ENCODE results near the gene IL17RE. TPM values are rescaled to one million over a fixed set of nuclear protein-coding genes. Genes with fewer than 3 reads are reported as not detected.

IL17RE gene
- total RNA-seq, 1 experiment from 2014 or later = 30.6 TPM

DNA sequence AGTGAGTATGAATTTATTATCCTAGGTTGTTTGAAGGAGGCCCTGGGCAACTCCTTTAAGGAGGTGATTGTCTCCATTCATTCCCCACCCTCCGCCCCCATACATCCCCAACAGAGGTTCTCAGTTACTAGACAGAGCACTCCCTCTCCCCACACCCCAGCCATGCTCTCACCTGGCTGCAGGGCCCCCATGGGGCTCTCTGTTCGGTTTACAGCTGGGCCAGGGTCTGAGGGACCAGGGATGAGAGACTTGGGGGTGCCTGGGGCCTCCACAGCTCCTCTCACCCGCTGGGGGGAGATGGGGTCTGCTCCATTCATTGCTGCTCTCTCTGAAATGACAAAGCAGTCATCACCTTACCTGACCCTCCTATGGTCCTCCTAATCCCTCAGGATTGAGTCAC is 45.9 kb downstream of the IL17RE start:
- Mint-ChIP-seq H3K9me3 (ENCODE audit: low read depth, unreplicated experiment) (no peaks in the 10 kb centered on the region), H3K4me3 (ENCODE audit: low read depth, unreplicated experiment) (no peak overlapping the region), H3K27ac (ENCODE audit: unreplicated experiment) (no peak overlapping the region), H3K27me3 (ENCODE audit: unreplicated experiment) (no peaks in the 10 kb centered on the region), H3K4me1 (ENCODE audit: low read depth, unreplicated experiment) (no peaks in the 10 kb centered on the region), H3K36me3 (ENCODE audit: insufficient read depth, unreplicated experiment) (peaks cover 39% of the 10 kb centered on the region)
- DNase-seq = no peak
- intact Hi-C loops (cut with micrococcal nuclease; ENCODE audit: unreplicated experiment) = no loop called here
- TF ChIP-seq, protein P1, sequence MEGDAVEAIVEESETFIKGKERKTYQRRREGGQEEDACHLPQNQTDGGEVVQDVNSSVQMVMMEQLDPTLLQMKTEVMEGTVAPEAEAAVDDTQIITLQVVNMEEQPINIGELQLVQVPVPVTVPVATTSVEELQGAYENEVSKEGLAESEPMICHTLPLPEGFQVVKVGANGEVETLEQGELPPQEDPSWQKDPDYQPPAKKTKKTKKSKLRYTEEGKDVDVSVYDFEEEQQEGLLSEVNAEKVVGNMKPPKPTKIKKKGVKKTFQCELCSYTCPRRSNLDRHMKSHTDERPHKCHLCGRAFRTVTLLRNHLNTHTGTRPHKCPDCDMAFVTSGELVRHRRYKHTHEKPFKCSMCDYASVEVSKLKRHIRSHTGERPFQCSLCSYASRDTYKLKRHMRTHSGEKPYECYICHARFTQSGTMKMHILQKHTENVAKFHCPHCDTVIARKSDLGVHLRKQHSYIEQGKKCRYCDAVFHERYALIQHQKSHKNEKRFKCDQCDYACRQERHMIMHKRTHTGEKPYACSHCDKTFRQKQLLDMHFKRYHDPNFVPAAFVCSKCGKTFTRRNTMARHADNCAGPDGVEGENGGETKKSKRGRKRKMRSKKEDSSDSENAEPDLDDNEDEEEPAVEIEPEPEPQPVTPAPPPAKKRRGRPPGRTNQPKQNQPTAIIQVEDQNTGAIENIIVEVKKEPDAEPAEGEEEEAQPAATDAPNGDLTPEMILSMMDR (IDR thresholded peaks at IDR 0.05; ENCODE audit: unreplicated experiment) = no peak
- BruUV-seq (replicated peaks) = no TSS peak
- CTCF ChIA-PET = no interaction called here

DNA sequence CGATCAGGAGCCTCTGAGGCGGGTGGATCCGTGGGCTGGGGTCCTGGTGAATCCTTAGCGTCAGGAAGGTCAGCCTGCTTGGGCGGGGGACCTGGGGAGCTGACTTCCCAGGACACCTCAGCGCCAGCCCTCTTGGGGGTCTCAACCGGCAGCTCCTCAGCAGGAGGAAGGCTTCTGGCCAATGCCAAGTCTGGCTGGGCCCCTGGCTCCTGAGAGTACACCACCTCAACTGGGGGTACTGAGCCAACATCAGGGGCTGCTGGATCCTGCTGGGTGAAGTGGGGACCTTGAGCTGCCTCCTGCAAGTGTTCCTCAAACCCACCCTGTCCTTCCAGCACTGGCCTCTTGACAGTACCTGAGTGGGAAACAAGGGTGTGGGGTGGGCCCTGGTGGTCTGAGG is 46.5 kb downstream of the IL17RE start:
- H3K9me3 Mint-ChIP-seq (ENCODE audit: low read depth, unreplicated experiment) = no peaks in the 10 kb centered on the region
- intact Hi-C loops (cut with micrococcal nuclease; ENCODE audit: unreplicated experiment) = no loop called here
- DNase-seq = no peak
- H3K36me3 Mint-ChIP-seq (ENCODE audit: insufficient read depth, unreplicated experiment) = peaks cover 39% of the 10 kb centered on the region
- no TSS peak for BruUV-seq (replicated peaks)
- TF ChIP-seq, protein P1 (IDR thresholded peaks at IDR 0.05; ENCODE audit: unreplicated experiment) = no peak
- H3K4me1 Mint-ChIP-seq (ENCODE audit: low read depth, unreplicated experiment) = no peaks in the 10 kb centered on the region
- no peak overlapping the region for H3K27ac Mint-ChIP-seq (ENCODE audit: unreplicated experiment)
- CTCF ChIA-PET = no interaction called here
- H3K4me3 Mint-ChIP-seq (ENCODE audit: low read depth, unreplicated experiment) = no peak overlapping the region
- H3K27me3 Mint-ChIP-seq (ENCODE audit: unreplicated experiment) = no peaks in the 10 kb centered on the region

GRCh38 chr3:9949626-9950025 is 47.0 kb downstream of the IL17RE start:
- Mint-ChIP-seq H3K27ac (ENCODE audit: unreplicated experiment) (no peak overlapping the region), H3K4me3 (ENCODE audit: low read depth, unreplicated experiment) (no peak overlapping the region), H3K4me1 (ENCODE audit: low read depth, unreplicated experiment) (peaks cover 4% of the 10 kb centered on the region), H3K9me3 (ENCODE audit: low read depth, unreplicated experiment) (no peaks in the 10 kb centered on the region), H3K36me3 (ENCODE audit: insufficient read depth, unreplicated experiment) (peaks cover 39% of the 10 kb centered on the region), H3K27me3 (ENCODE audit: unreplicated experiment) (no peaks in the 10 kb centered on the region)
- intact Hi-C loops (cut with micrococcal nuclease; ENCODE audit: unreplicated experiment) = no loop called here
- DNase-seq = no peak
- BruUV-seq (replicated peaks) = no TSS peak
- CTCF ChIA-PET = no interaction called here
- TF ChIP-seq, protein P1 (IDR thresholded peaks at IDR 0.05; ENCODE audit: unreplicated experiment) = no peak

GRCh38 chr3:9951126-9951525 is 48.5 kb downstream of the IL17RE start:
- Mint-ChIP-seq H3K27ac (ENCODE audit: unreplicated experiment) (no peak overlapping the region), H3K4me3 (ENCODE audit: low read depth, unreplicated experiment) (no peak overlapping the region), H3K4me1 (ENCODE audit: low read depth, unreplicated experiment) (peaks cover 13% of the 10 kb centered on the region), H3K9me3 (ENCODE audit: low read depth, unreplicated experiment) (no peaks in the 10 kb centered on the region), H3K27me3 (ENCODE audit: unreplicated experiment) (no peaks in the 10 kb centered on the region), H3K36me3 (ENCODE audit: insufficient read depth, unreplicated experiment) (peaks cover 29% of the 10 kb centered on the region)
- BruUV-seq (replicated peaks) = no TSS peak
- DNase-seq = no peak
- TF ChIP-seq, protein P1 (IDR thresholded peaks at IDR 0.05; ENCODE audit: unreplicated experiment) = no peak
- CTCF ChIA-PET = no interaction called here
- intact Hi-C loops (cut with micrococcal nuclease; ENCODE audit: unreplicated experiment) = no loop called here

DNA sequence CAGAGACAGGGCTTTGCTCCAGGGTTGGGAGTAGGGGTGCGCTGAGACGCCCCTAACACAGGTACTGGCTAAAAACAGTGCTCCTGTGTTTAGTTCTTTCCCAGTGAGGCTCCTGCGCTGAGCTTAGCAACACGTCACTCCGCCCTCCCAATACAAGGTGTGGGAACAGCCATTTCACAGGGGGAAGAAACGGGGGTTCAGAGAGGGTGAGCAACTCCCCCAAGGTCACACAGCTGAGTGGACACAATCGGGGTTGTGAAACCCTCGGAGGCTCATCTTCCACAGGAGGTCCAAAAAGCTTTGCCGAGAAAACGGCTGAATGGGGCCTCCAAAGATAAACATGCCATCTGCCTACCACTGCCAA is 48.9 kb downstream of the IL17RE start:
- TF ChIP-seq, protein P1 (IDR thresholded peaks at IDR 0.05; ENCODE audit: unreplicated experiment) = no peak
- peaks cover 13% of the 10 kb centered on the region for H3K4me1 Mint-ChIP-seq (ENCODE audit: low read depth, unreplicated experiment)
- no peak overlapping the region for H3K27ac Mint-ChIP-seq (ENCODE audit: unreplicated experiment)
- no TSS peak for BruUV-seq (replicated peaks)
- no peak overlapping the region for H3K4me3 Mint-ChIP-seq (ENCODE audit: low read depth, unreplicated experiment)
- peaks cover 25% of the 10 kb centered on the region for H3K36me3 Mint-ChIP-seq (ENCODE audit: insufficient read depth, unreplicated experiment)
- H3K27me3 Mint-ChIP-seq (ENCODE audit: unreplicated experiment) = no peaks in the 10 kb centered on the region
- intact Hi-C loops (cut with micrococcal nuclease; ENCODE audit: unreplicated experiment) = no loop called here
- H3K9me3 Mint-ChIP-seq (ENCODE audit: low read depth, unreplicated experiment) = no peaks in the 10 kb centered on the region
- no peak for DNase-seq
- CTCF ChIA-PET = no interaction called here

Measured in Calu3 (cell line).